SU-DHL-6 (cell line): Measurements from ENCODE around the gene SKA1.
"Not testable (repeated sequence)": the region's sequence is repeated elsewhere in the genome, so short reads cannot be mapped to it uniquely, and the experiment has no call there.

Experiments
- EZH2phosphoT487 ChIP-seq: fragments of 200-600 bp; sonication (generic), shearing (Covaris generic); conservative IDR thresholded peaks from 2 replicates; pipeline ENCODE4 v1.6.1; 2018; ENCODE audit warnings: mild to moderate bottlenecking, antibody characterized with exemption, low read length, moderate library complexity, mixed read lengths
- TF ChIP-seq, protein P1 (sequence below): fragments of 200-600 bp; sonication (generic); IDR thresholded peaks from one replicate; pipeline ENCODE4 v1.5.1; 2017; ENCODE audit warnings: antibody characterized with exemption, mild to moderate bottlenecking, low read length, moderate library complexity; ENCODE audit not compliant: insufficient read depth, poor library complexity, severe bottlenecking

DNA sequence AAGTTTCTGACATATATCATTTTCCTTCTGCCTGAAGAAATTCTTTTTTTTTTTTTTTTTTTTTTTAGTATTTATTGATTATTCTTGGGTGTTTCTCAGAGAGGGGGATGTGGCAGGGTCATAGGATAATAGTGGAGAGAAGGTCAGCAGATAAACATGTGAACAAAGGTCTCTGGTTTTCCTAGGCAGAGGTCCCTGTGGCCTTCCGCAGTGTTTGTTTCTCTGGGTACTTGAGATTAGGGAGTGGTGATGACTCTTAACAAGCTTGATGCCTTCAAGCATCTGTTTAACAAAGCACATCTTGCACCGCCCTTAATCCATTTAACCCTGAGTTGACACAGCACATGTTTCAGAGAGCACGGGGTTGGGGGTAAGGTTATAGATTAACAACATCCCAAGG lies 42.0 kb downstream of the SKA1 start:
- TF ChIP-seq, protein P1, sequence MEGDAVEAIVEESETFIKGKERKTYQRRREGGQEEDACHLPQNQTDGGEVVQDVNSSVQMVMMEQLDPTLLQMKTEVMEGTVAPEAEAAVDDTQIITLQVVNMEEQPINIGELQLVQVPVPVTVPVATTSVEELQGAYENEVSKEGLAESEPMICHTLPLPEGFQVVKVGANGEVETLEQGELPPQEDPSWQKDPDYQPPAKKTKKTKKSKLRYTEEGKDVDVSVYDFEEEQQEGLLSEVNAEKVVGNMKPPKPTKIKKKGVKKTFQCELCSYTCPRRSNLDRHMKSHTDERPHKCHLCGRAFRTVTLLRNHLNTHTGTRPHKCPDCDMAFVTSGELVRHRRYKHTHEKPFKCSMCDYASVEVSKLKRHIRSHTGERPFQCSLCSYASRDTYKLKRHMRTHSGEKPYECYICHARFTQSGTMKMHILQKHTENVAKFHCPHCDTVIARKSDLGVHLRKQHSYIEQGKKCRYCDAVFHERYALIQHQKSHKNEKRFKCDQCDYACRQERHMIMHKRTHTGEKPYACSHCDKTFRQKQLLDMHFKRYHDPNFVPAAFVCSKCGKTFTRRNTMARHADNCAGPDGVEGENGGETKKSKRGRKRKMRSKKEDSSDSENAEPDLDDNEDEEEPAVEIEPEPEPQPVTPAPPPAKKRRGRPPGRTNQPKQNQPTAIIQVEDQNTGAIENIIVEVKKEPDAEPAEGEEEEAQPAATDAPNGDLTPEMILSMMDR, result not testable (repeated sequence)
- TF ChIP-seq EZH2phosphoT487, result not testable (repeated sequence)
